ENCODE data around the gene GAD1.

Gene GAD1

DNA sequence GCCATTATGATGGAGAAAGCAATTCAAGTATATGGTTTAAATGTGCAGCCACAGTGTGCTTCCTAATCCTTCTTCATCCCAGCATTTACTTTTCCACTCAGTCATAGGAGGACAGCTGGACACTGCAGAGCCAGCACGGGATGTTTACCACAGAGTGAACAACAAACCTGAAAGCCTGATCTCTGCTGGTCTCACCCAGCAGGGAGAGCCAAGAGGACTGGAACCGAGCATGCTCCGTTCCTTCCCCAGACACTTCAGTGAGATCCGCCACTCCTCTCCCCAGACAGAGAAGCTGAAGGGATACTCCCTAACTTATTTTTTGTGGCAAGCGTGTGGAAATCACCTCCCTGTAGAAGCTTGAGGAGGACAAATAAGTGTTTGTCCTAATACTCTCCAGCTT is 89.2 kb downstream of the GAD1 start:
- DNase-seq: no peak
